Breast epithelium (tissue), 3 donors: ENCODE data around the gene SLAIN2.
"Not testable (repeated sequence)": the region's sequence is repeated elsewhere in the genome, so short reads cannot be mapped to it uniquely, and the experiment has no call there.

ENCODE experiments used
- POLR2AphosphoS5 ChIP-seq, 3 donors: sonication (generic); formaldehyde crosslinking; IDR thresholded peaks; one replicate each; pipeline ENCODE4 v1.6.1; 2017; ENCODE audit warnings: antibody characterized with exemption in 3 of 3
- TF ChIP-seq, protein P1 (sequence below), 3 donors: fragments of 450-650 bp; IDR thresholded peaks; one replicate each; pipeline ENCODE4 v1.5.1; 2016 to 2017; ENCODE audit warnings: antibody characterized with exemption in 3 of 3, mild to moderate bottlenecking in 3 of 3, moderate library complexity in 3 of 3

GRCh38 chr4:48314746-48315145 lies 26.6 kb upstream of the SLAIN2 start:
- TF ChIP-seq, protein P1, sequence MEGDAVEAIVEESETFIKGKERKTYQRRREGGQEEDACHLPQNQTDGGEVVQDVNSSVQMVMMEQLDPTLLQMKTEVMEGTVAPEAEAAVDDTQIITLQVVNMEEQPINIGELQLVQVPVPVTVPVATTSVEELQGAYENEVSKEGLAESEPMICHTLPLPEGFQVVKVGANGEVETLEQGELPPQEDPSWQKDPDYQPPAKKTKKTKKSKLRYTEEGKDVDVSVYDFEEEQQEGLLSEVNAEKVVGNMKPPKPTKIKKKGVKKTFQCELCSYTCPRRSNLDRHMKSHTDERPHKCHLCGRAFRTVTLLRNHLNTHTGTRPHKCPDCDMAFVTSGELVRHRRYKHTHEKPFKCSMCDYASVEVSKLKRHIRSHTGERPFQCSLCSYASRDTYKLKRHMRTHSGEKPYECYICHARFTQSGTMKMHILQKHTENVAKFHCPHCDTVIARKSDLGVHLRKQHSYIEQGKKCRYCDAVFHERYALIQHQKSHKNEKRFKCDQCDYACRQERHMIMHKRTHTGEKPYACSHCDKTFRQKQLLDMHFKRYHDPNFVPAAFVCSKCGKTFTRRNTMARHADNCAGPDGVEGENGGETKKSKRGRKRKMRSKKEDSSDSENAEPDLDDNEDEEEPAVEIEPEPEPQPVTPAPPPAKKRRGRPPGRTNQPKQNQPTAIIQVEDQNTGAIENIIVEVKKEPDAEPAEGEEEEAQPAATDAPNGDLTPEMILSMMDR (IDR thresholded peaks at IDR 0.05): not testable (repeated sequence)
- not testable (repeated sequence) for TF ChIP-seq POLR2AphosphoS5 (IDR thresholded peaks at IDR 0.05)
